HG03139 (cell line): ENCODE data around the gene GNAQ.

Source experiments
- ATAC-seq: cut with Tn5 transposase; IDR thresholded peaks from one replicate; pipeline ENCODE4 v1.9.1; 2021; ENCODE audit not compliant: unreplicated experiment

GNAQ gene

GRCh38 chr9:78031893-78032729 lies 500 bp upstream of the GNAQ start:
- ATAC-seq: no peak

GRCh38 chr9:78030553-78031443 lies 813 bp downstream of the GNAQ start:
- no peak for ATAC-seq

DNA sequence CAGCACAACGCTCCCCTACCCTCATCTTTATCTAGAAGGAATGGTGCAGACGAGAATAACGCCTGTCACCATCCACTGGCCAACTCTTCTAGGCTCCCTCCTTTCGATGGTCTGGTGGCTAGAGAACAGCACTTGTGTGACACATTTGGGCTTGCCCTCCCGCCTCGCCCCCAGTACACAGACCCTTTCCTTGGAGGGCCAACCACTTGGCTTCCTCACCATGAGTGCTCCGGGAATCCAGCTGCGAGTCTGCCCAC lies 1.4 kb downstream of the GNAQ start:
- no peak for ATAC-seq

DNA sequence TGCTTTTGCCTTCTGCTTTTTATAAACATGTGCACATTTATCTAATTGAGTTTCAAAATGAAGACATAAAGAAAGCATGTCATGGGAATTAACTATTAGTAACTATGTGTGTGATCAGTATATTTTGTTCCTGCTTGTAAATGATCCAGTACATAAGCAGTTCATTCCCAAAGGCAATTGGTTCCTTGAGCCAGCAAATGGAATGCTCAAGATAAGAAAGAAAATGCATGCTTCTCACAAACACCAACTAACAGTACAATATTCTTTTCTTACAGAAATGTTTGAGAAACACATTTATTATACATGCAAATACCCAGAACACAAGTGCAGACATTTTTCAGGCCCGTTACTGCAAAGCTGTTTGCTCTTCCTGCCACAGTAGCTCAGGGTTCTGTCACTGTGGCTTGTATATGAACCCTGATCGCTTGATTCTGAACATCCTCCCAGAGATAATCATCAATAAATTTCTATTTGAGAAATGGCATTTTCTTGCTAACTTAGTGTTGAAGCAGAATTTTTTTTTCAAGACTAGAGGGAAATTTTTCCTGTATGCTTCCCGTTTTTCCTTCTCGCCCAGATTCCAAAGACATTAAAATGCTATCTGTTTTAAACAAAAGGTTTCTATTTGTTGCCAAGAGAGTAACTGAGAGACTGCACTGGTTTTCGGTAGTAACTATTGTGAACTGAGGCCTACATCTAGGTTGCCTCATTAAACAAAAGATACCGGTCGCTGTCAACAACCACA lies 1.9 kb downstream of the GNAQ start:
- no peak for ATAC-seq

GRCh38 chr9:78028926-78029325 lies 2.7 kb downstream of the GNAQ start:
- no peak for ATAC-seq

GRCh38 chr9:78026947-78027346 lies 4.7 kb downstream of the GNAQ start:
- no peak for ATAC-seq

DNA sequence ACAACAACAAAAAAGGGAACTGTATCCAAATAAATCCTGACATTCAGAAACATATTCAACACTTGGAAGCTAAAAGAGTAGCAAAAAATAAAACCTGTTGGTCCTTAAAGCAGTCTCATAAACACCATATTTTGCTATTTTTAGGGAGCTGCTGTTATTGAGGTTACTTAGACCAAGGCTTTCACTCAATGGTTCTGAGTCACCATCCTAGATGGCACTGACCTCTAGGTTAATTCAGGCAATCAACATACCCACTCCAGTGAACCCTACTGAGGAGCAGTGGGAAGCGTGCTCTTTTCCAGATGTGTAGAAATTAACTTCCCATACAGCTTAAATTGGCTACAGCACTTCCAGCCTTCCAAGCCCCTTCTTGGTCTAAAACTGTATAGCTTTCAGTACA lies 5.2 kb downstream of the GNAQ start:
- no peak for ATAC-seq

DNA sequence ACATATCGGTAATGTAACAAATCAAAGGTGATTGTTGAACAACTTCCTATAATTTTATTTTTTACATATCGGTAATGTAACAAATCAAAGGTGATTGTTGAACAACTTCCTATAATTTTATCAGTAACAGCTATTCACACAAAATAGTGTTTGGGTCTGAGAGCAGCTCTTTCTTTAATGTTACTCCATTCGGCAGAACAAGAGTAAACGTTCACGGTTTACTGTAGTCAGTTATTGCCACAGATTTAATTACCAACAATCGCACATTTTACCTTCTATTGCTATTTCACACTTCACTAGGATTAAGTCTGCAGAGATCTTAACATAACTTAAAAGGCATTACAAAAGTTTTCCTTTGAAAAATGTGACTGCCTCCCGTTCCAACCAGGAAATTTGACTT lies 6.4 kb downstream of the GNAQ start:
- no peak for ATAC-seq

- no peak for ATAC-seq
Measured at GRCh38 chr9:78023003-78023741, 8.4 kb downstream of the GNAQ start.

DNA sequence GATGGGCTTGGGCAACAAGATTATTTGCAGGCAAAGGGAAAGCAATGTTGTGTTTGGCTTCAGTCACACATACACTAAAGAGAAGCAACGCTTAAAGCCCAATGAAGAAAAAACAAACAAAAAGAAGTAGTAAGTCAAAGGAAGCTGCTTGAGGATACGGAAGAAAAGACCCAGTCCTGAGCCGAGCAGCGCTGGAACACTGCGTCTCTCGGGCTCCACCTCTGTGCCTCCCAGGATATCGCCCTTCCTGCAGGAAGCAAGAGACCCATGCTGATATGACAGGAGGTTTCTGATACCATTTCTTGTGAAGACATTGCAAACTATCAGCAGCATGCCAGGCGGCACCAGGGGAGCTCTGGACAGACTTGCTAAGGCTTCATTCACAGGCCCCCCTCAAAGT lies 9.9 kb downstream of the GNAQ start:
- ATAC-seq: no peak

DNA sequence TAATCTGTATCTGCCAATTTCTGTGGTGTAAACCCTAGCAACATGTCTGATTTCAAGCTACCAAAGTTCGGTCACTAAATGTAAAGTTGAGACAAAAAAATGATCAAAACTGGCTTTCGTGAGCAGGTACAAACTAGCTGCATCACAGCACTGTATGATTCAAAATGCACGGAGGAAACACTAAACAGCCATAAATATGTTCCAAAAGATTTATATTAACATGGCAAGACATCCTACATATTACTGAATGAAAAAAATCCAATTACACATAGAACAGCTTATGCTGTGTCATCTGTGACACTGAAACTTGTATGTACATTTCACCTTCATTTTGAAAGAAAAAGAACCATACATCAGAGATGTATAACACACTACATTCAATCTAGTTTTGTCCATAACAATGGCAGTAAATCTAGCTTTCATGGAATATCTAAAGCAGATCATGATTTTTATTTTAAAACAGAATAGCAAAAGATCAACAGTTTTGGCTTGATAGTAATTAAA lies 14.4 kb downstream of the GNAQ start:
- ATAC-seq: no peak

DNA sequence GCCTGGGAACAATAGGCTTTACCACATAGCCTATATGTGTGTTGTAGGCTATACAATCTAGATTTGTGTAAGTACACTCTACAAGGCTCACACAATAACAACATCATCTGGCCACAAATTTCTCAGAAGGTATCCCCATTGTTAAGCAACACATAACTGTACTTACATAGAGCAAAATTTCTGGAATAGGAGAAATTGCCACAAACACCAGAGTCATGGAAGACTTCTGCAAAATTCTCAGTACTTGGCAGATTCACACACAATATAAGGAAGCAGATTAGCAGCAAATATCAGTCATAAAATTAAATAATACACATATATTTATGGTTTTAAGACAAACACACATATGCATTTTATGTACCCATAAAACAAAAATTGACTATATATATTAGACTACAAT lies 16.4 kb downstream of the GNAQ start:
- ATAC-seq: no peak

- no peak for ATAC-seq
Measured at GRCh38 chr9:78014776-78015175, 16.8 kb downstream of the GNAQ start.

- ATAC-seq: no peak
Measured at GRCh38 chr9:78013934-78014333, 17.7 kb downstream of the GNAQ start.

DNA sequence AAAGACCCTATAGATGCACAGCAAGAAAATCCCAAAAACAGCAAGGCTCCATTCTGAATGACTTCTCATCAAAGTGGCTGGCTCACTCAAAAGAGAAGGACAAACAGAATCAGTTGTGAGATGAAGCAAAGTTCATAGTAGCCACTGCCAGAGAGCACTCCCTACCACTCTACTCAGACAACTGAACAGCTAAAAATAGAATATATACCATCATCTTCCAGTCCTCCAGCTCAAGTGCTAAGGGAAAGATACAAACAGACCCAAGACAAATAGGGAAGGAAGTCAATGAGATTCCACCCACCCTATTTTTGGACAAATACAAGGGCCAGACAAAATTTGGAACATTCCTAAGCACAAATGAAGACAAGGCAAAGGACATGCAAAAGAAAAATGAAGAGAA lies 20.6 kb downstream of the GNAQ start:
- no peak for ATAC-seq

- ATAC-seq: no peak
Measured at GRCh38 chr9:78010445-78010844, 21.2 kb downstream of the GNAQ start.

DNA sequence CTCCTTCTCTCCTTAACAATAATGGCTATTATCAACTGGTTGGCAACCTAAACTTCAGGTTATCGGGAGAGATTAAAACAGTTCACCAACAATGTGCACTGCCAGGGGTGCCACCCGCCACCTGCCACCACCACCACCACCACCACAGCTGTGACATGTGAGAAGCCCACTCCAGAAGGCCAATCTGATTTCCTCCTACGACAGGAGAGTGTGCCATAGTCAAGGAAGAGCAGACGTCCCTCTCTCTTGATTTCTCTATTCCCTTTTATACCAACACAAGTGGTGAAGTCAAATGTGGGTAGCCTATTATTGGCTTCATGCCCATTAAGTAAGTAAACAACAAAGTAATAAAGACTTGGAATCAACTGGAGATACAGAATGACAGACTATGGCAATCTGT lies 22.4 kb downstream of the GNAQ start:
- ATAC-seq: no peak

DNA sequence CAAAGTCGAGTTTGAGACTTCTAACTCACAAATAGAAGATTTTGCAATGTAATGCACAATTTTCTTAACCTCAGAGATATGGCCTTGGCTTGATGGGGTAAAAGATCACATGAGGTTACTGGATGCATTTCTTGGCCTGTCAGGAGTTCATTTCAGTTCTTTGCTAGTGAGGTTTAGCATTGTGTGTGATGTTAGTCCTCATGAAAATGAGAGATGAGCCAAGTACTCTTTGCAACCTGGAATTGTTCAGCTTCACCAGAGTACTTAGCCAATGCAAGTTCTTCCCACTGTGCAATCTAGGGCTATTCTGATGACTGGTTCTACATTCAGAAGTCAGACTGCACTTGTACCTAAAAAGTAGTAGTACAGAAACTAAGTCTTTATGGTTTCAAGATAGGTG lies 24.9 kb downstream of the GNAQ start:
- no peak for ATAC-seq

GRCh38 chr9:78005231-78006002 lies 26.2 kb downstream of the GNAQ start:
- ATAC-seq: no peak
